NCI-H1417 (cell line): Measurements from ENCODE around the gene NPHS1.
"Not testable (repeated sequence)": the region's sequence is repeated elsewhere in the genome, so short reads cannot be mapped to it uniquely, and the experiment has no call there.

Experiments
- DNase-seq, 3 experiments: peaks; one replicate each; lab custom pipeline; 2025; lab: John Stamatoyannopoulos, UW

Gene NPHS1

GRCh38 chr19:35812220-35813042 lies 39.9 kb downstream of the NPHS1 start, which contains the start of gene PRODH2:
PRODH2 (minus strand) TSS chr19:35812845; CDS start chr19:35812805, 40 bp downstream.
- no peak for DNase-seq

GRCh38 chr19:35811317-35812219 lies 40.7 kb downstream of the NPHS1 start:
- DNase-seq = no peak

GRCh38 chr19:35807633-35808032 lies 44.7 kb downstream of the NPHS1 start:
- DNase-seq = no peak

- DNase-seq = no peak
Measured at GRCh38 chr19:35806597-35806996, 45.7 kb downstream of the NPHS1 start.

- DNase-seq = peak in 2 of 3 experiments; percentile 26 to 58
Measured at GRCh38 chr19:35805526-35806102, 46.7 kb downstream of the NPHS1 start.

- no peak for DNase-seq
Measured at GRCh38 chr19:35801828-35802227, 50.5 kb downstream of the NPHS1 start.

- DNase-seq = no peak
Measured at GRCh38 chr19:35797663-35798062, 54.6 kb downstream of the NPHS1 start.

GRCh38 chr19:35796645-35797542 lies 55.4 kb downstream of the NPHS1 start:
- no peak for DNase-seq

GRCh38 chr19:35795564-35795963 lies 56.7 kb downstream of the NPHS1 start:
- DNase-seq = not testable (repeated sequence)

GRCh38 chr19:35793381-35794165 lies 58.7 kb downstream of the NPHS1 start:
- no peak for DNase-seq

GRCh38 chr19:35792888-35793287 lies 59.4 kb downstream of the NPHS1 start:
- no peak for DNase-seq

GRCh38 chr19:35792312-35792711 lies 60.0 kb downstream of the NPHS1 start:
- no peak for DNase-seq

GRCh38 chr19:35791814-35792279 lies 60.5 kb downstream of the NPHS1 start:
- no peak for DNase-seq

- DNase-seq = peak in 2 of 3 experiments; percentile 37 to 56
Measured at GRCh38 chr19:35790981-35791813, 61.1 kb downstream of the NPHS1 start.

- no peak for DNase-seq
Measured at GRCh38 chr19:35789978-35790944, 62.0 kb downstream of the NPHS1 start.

- no peak for DNase-seq
Measured at GRCh38 chr19:35789195-35789977, 62.9 kb downstream of the NPHS1 start.

- DNase-seq = no peak
Measured at GRCh38 chr19:35788205-35788960, 63.9 kb downstream of the NPHS1 start.
